Subcutaneous abdominal adipose tissue (tissue), 5 donors: Measurements from ENCODE around the gene HMCN1.
A peak's percentile ranks its signal among the peaks of the same experiment; 100 is the strongest.
"Not testable (repeated sequence)": the region's sequence is repeated elsewhere in the genome, so short reads cannot be mapped to it uniquely, and the experiment has no call there.

Source experiments
- H3K27ac ChIP-seq: one replicate; pipeline ENCODE4 v1.7.0; 2013; ENCODE audit warnings: low read depth, mild to moderate bottlenecking, inconsistent platforms, low read length, moderate library complexity
- H3K27me3 ChIP-seq, 5 donors: one replicate each; pipeline ENCODE4 v1.7.0; 2013; ENCODE audit warnings: low read length in 5 of 5, inconsistent platforms in 1 of 5; ENCODE audit not compliant: control insufficient read depth in 5 of 5, insufficient read depth in 4 of 5
- H3K36me3 ChIP-seq, 5 donors: one replicate each; pipeline ENCODE4 v1.7.0; 2013; ENCODE audit warnings: low read length in 5 of 5; ENCODE audit not compliant: control insufficient read depth in 5 of 5, insufficient read depth in 5 of 5
- H3K4me1 ChIP-seq, 5 donors: one replicate each; pipeline ENCODE4 v1.7.0; 2013; ENCODE audit warnings: low read length in 5 of 5, mild to moderate bottlenecking in 3 of 5, moderate library complexity in 1 of 5; ENCODE audit not compliant: control insufficient read depth in 5 of 5, insufficient read depth in 5 of 5
- H3K4me3 ChIP-seq, 5 donors: one replicate each; pipeline ENCODE4 v1.7.0; 2013; ENCODE audit warnings: low read length in 5 of 5, low read depth in 1 of 5
- H3K9ac ChIP-seq, 5 donors: one replicate each; pipeline ENCODE4 v1.7.0; 2013; ENCODE audit warnings: low read length in 5 of 5, mild to moderate bottlenecking in 4 of 5, moderate library complexity in 3 of 5
- H3K9me3 ChIP-seq, 5 donors: one replicate each; pipeline ENCODE4 v1.7.0; 2013; ENCODE audit warnings: low read length in 5 of 5; ENCODE audit not compliant: control insufficient read depth in 5 of 5
- donor health status: healthy.
- donor health status: healthy.
- donor health status: healthy.
- donor health status: healthy.
- donor health status: healthy.

The HMCN1 gene

DNA sequence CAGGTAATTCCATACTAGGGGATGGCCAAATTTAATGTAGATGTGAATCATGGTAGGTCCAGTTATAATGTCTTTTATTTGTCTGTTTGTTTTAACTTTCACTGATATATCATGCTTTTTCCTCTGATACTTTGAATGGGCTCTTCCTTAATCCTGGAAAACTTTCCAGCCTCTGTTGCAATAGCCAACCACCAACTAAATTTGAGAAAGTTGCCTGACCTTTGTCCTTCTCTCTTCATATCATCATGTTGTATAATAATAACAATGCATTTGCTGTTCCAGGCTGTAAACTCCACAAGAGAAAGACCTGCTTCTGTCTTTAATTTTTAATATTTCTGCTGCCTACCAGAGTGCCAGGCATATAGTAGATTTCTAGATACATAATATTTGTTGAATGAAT is 146.1 kb downstream of the HMCN1 start:
- H3K9me3 ChIP-seq, result peaks cover 0 to 4% (median 0%) of the 10 kb centered on the region in 5 donors
- no peaks in the 10 kb centered on the region for H3K36me3 ChIP-seq
- H3K27ac ChIP-seq, result no peak overlapping the region
- no peak overlapping the region for H3K9ac ChIP-seq
- H3K27me3 ChIP-seq, result no peaks in the 10 kb centered on the region
- no peak overlapping the region for H3K4me3 ChIP-seq
- peaks cover 0 to 15% (median 6%) of the 10 kb centered on the region in 5 donors for H3K4me1 ChIP-seq

- no peaks in the 10 kb centered on the region for H3K36me3 ChIP-seq
- H3K27me3 ChIP-seq, result no peaks in the 10 kb centered on the region
- peaks cover 0 to 4% (median 0%) of the 10 kb centered on the region in 5 donors for H3K9me3 ChIP-seq
- no peak overlapping the region for H3K9ac ChIP-seq
- H3K27ac ChIP-seq, result no peak overlapping the region
- H3K4me3 ChIP-seq, result peak overlapping the region in 2 of 5 donors; percentile 6 to 13
- H3K4me1 ChIP-seq, result peaks cover 0 to 15% (median 6%) of the 10 kb centered on the region in 5 donors
These were observed 146.7 kb downstream of the HMCN1 start for GRCh38 chr1:185880779-185881333.

DNA sequence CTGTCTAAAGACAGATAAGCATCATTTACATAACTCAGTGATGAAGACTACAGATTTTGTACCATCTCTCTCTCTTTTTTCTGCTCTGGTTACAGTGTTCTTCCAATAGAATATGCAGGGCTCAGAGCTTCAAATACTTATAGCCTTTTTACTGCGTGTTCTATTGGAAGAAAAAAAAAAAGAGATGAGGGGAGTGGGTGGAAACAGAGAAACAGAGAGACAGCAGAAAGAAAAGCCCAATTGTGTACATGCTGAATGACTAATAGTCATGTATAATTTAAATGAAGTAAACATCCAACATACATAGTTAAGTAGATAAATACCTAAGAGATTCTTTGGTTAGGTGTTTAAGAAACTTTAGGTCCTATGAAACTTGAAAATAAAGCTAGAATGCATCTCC is 151.9 kb downstream of the HMCN1 start:
- H3K9me3 ChIP-seq, result peaks cover 0 to 4% (median 0%) of the 10 kb centered on the region in 5 donors
- no peak overlapping the region for H3K4me3 ChIP-seq
- no peak overlapping the region for H3K9ac ChIP-seq
- no peak overlapping the region for H3K27ac ChIP-seq
- H3K4me1 ChIP-seq, result peaks cover 0 to 4% (median under 1%) of the 10 kb centered on the region in 5 donors
- H3K36me3 ChIP-seq, result no peaks in the 10 kb centered on the region
- no peaks in the 10 kb centered on the region for H3K27me3 ChIP-seq

DNA sequence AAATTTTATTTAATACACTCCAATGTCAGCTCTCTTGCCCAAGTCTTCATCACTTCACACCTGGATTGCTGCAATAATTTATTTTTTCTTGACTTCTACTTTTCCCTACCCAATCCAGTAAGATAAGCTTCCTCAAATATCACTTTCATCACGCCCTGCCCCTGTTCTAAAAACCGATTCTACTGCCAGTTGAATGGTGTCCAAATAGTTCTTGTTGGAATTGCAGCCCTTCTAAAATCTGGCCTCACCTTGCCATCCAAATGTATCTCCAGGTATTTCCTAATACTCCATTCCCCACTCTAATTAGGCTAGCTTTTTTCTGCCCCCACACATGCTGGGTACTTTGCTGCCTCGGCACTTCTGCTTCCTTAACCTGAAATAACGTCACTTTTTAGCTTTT is 152.5 kb downstream of the HMCN1 start:
- Histone ChIP-seq H3K27me3 (no peaks in the 10 kb centered on the region), H3K36me3 (no peaks in the 10 kb centered on the region), H3K4me1 (no peaks in the 10 kb centered on the region)

GRCh38 chr1:185892831-185893403 is 158.7 kb downstream of the HMCN1 start:
- not testable (repeated sequence) for H3K27me3 ChIP-seq, H3K27ac ChIP-seq, H3K9ac ChIP-seq, H3K9me3 ChIP-seq, H3K36me3 ChIP-seq, H3K4me1 ChIP-seq, H3K4me3 ChIP-seq

More for the DNA sequence above, 152.5 kb downstream of the HMCN1 start:
- Histone ChIP-seq H3K9me3 (no peaks in the 10 kb centered on the region), H3K27ac (no peak overlapping the region), H3K4me3 (no peak overlapping the region), H3K9ac (no peak overlapping the region)

DNA sequence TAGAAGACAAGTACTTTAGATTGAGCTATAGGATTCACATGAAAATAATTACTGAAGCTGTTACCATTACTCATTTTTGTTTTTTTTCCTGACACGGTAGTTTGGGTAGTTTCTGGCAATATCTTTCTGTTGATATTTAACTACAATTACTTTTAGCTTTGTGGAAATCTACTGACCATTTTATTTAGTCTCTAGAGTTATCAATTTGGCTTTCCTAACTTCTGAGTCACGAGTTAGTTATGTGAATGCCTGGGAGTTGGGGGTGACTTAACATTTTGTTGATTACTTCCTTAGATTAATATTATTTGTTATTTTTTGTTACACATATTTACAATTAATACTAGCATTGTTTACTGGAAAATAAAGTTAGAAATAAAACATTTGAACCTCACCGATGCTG is 160.6 kb downstream of the HMCN1 start:
- Histone ChIP-seq H3K27me3 (no peaks in the 10 kb centered on the region), H3K27ac (no peak overlapping the region), H3K9ac (no peak overlapping the region), H3K36me3 (no peaks in the 10 kb centered on the region), H3K9me3 (no peaks in the 10 kb centered on the region), H3K4me3 (no peak overlapping the region), H3K4me1 (peaks cover 0 to 3% (median 0%) of the 10 kb centered on the region in 5 donors)

- peaks cover 0 to 3% (median 0%) of the 10 kb centered on the region in 5 donors for H3K4me1 ChIP-seq
- H3K4me3 ChIP-seq, result no peak overlapping the region
- no peaks in the 10 kb centered on the region for H3K27me3 ChIP-seq
- H3K27ac ChIP-seq, result no peak overlapping the region
- no peak overlapping the region for H3K9ac ChIP-seq
- no peaks in the 10 kb centered on the region for H3K9me3 ChIP-seq
- H3K36me3 ChIP-seq, result no peaks in the 10 kb centered on the region
These were observed 161.2 kb downstream of the HMCN1 start for GRCh38 chr1:185895208-185895900.

- Histone ChIP-seq H3K27ac (no peak overlapping the region), H3K36me3 (no peaks in the 10 kb centered on the region), H3K4me1 (peaks cover 0 to 3% (median 0%) of the 10 kb centered on the region in 5 donors), H3K9ac (no peak overlapping the region), H3K9me3 (no peaks in the 10 kb centered on the region), H3K27me3 (no peaks in the 10 kb centered on the region), H3K4me3 (no peak overlapping the region)
These were observed 162.7 kb downstream of the HMCN1 start for GRCh38 chr1:185896863-185897262.

DNA sequence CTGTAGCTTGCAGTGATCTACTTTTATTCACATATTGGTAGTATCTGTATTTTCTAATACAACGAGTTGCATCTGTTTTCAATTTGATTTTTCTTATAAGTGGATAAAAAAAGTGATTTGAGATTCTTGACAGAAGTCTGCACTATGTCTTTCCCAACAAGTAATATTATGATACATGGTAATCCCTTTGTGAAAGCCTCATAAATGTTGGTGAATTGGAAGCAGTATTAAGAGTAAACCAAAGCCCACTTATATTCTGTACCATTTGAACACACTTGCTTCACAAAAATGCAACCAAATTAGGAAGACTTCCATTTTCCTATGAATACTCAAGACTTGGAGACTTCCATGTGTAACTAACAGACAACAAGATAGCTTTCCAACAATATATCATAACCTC is 172.0 kb downstream of the HMCN1 start:
- no peak overlapping the region for H3K9ac ChIP-seq
- no peaks in the 10 kb centered on the region for H3K36me3 ChIP-seq
- H3K27ac ChIP-seq, result no peak overlapping the region
- H3K9me3 ChIP-seq, result no peaks in the 10 kb centered on the region
- H3K27me3 ChIP-seq, result no peaks in the 10 kb centered on the region
- no peak overlapping the region for H3K4me3 ChIP-seq
- no peaks in the 10 kb centered on the region for H3K4me1 ChIP-seq

DNA sequence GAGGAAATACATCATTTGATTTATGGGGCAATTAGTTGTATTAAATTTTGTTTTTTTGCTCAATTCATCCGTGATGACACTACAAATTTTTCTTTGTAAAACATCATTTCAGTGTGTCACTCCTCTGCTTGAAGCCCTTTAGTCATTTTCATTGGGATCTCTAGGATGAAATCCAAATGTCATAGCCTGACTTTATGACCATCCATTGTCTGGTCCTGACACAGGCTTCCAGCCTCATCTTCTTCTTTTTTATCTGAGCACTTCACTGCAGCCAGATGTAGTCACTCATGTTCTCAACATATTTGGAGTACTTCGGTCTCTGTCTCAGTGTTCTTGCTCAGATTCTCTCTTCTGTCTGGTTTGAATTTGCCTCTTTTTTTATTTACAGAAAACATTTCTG is 173.1 kb downstream of the HMCN1 start:
- H3K27ac ChIP-seq, result no peak overlapping the region

More for the DNA sequence above, 173.1 kb downstream of the HMCN1 start:
- H3K27me3 ChIP-seq, result no peaks in the 10 kb centered on the region
- no peak overlapping the region for H3K9ac ChIP-seq
- H3K36me3 ChIP-seq, result peaks cover 0 to 5% (median 0%) of the 10 kb centered on the region in 5 donors
- H3K4me1 ChIP-seq, result no peaks in the 10 kb centered on the region
- no peaks in the 10 kb centered on the region for H3K9me3 ChIP-seq
- H3K4me3 ChIP-seq, result no peak overlapping the region
